ENCODE results near the gene HMGXB3.

GRCh38 chr5:149966946-149967345, 33.6 kb upstream of the HMGXB3 start:
- TF ChIP-seq REST (IDR thresholded peaks at IDR 0.05; ENCODE audit: insufficient read depth in 1 of 2, low read depth in 2 of 2, low read length in 2 of 2): no peak
- TF ChIP-seq POLR2AphosphoS5 (IDR thresholded peaks at IDR 0.05; ENCODE audit: low read depth, low read length): no peak
- TF ChIP-seq TAF1 (IDR thresholded peaks at IDR 0.05; ENCODE audit: borderline replicate concordance, insufficient read depth, low read length): no peak

Measured in PFSK-1 (cell line).